Measurements from ENCODE around the gene AKT1S1. TPM values are rescaled to one million over a fixed set of nuclear protein-coding genes. Genes with fewer than 3 reads are reported as not detected.

Gene AKT1S1
- total RNA-seq, 1 experiment from 2014 or later: 65.2 TPM

DNA sequence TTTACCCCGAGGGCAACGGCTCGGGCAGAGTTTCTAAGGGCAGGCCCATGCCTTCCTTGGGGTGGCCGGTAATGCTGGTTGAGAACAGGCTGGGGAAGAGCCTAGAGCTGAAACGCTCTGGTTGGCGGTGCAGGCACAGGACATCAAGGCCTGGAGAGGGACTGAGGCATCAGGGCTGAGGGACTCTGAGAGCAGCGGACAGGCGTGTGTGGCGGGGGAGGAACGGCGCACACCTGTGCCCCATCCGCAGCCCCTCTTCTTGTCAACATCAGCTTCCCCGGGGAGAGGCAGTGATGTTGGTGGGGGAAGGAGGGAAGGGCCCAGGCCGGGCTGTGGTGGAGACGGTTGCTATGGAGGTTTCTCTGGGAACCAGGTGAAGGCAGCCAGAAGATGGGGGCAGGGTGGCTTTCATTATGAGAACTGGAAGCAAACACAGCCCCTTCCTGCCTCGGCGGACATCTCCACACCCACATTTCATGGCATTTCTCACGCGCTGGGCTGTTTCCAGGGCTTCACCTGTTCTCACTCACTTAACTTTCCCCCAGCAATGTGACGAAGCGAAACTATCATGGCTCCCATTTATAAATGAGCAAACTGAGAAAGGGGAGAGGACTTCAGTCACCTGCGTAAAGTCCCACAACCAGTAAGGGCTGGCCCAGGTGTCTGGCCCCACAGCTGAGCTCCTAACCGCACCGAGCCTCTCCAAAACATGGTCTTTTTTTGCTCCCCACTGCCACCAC is 43.6 kb upstream of the AKT1S1 start:
- TF ChIP-seq, protein P1, sequence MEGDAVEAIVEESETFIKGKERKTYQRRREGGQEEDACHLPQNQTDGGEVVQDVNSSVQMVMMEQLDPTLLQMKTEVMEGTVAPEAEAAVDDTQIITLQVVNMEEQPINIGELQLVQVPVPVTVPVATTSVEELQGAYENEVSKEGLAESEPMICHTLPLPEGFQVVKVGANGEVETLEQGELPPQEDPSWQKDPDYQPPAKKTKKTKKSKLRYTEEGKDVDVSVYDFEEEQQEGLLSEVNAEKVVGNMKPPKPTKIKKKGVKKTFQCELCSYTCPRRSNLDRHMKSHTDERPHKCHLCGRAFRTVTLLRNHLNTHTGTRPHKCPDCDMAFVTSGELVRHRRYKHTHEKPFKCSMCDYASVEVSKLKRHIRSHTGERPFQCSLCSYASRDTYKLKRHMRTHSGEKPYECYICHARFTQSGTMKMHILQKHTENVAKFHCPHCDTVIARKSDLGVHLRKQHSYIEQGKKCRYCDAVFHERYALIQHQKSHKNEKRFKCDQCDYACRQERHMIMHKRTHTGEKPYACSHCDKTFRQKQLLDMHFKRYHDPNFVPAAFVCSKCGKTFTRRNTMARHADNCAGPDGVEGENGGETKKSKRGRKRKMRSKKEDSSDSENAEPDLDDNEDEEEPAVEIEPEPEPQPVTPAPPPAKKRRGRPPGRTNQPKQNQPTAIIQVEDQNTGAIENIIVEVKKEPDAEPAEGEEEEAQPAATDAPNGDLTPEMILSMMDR (IDR thresholded peaks at IDR 0.05; ENCODE audit: unreplicated experiment): no peak
- BruUV-seq (replicated peaks): no TSS peak
- CTCF ChIA-PET: interaction anchor here (0.5 to 0.7 kb wide), 2 partner anchors 13 to 154 kb away, joined by 3 to 5 read pairs; partner anchors contain the start of gene AP2A1

DNA sequence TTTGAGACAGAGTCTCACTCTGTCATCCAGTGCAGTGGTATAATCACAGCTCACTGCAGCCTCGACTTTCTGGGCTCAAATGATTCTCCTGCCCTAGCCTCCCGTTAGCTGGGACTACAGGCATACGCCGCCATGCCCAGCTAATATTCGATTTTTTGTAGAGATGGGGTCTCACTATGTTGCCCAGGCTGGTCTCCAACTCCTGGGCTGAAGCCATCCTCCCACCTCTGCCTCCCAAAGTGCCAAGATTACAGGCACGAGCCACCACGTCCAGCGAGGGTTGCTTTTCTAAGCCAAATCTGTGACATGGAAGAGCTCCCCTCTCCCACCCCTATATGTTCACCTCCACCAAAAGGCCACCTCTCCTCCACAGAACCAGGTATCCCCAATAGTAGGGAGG is 40.9 kb upstream of the AKT1S1 start:
- Mint-ChIP-seq H3K27me3 (ENCODE audit: unreplicated experiment) (no peaks in the 10 kb centered on the region), H3K27ac (ENCODE audit: unreplicated experiment) (no peak overlapping the region), H3K4me1 (ENCODE audit: low read depth, unreplicated experiment) (peaks cover 8% of the 10 kb centered on the region), H3K4me3 (ENCODE audit: low read depth, unreplicated experiment) (no peak overlapping the region), H3K9me3 (ENCODE audit: low read depth, unreplicated experiment) (no peaks in the 10 kb centered on the region), H3K36me3 (ENCODE audit: insufficient read depth, unreplicated experiment) (peaks cover 86% of the 10 kb centered on the region)
- CTCF ChIA-PET: no interaction called here
- no peak for DNase-seq
- no TSS peak for BruUV-seq (replicated peaks)
- intact Hi-C loops (cut with micrococcal nuclease; ENCODE audit: unreplicated experiment): no loop called here
- TF ChIP-seq, protein P1 (IDR thresholded peaks at IDR 0.05; ENCODE audit: unreplicated experiment): no peak

More for the DNA sequence above, 43.6 kb upstream of the AKT1S1 start:
- Mint-ChIP-seq H3K4me3 (ENCODE audit: low read depth, unreplicated experiment) (no peak overlapping the region), H3K4me1 (ENCODE audit: low read depth, unreplicated experiment) (peaks cover under 1% of the 10 kb centered on the region), H3K36me3 (ENCODE audit: insufficient read depth, unreplicated experiment) (peaks cover 84% of the 10 kb centered on the region), H3K27me3 (ENCODE audit: unreplicated experiment) (no peaks in the 10 kb centered on the region), H3K27ac (ENCODE audit: unreplicated experiment) (no peak overlapping the region), H3K9me3 (ENCODE audit: low read depth, unreplicated experiment) (no peaks in the 10 kb centered on the region)
- DNase-seq: no peak
- intact Hi-C loops (cut with micrococcal nuclease; ENCODE audit: unreplicated experiment): no loop called here

DNA sequence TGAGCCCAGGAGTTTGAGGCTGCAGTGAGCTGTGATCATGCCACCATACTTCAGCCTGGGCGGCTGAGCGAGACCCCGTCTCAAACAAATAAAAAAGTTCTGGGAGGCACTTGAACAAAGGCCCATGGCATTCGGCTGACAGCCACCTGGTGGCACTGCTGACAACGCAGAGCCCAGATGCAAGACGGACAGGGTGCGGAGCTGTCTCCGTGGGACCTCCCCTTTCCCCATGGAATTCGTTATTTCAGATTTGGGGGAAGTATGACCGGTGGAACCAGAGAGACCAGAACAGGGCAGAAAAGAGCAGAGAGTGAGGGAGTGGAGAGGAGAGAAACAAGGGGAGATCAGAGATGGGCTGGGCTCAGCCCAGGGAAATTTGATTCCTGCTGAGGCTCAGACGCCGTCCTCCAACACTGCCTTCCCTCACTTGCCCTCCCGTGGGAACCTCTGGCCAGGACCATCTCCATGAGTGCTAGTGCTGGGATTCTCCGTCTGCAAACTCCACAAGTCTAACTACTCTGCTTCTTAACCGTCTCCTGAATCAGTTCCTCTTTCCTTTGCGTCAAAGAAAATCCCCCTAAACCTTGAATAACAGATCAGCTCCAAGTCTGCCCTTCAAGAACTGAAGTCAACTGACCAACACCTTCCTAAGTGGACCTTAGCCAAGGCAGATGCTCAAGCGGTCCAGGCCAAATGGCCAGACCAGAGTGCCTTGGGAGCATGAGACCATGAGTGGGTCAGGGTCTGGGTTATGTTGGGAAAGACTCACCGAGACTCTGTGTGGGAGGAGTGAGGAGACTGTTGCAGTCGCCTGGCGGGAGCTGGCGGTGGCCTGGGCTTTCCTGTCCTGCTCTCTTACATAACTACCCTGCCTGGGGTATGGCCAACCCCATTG is 39.9 kb upstream of the AKT1S1 start:
- intact Hi-C loops (cut with micrococcal nuclease; ENCODE audit: unreplicated experiment): no loop called here
- Mint-ChIP-seq H3K4me3 (ENCODE audit: low read depth, unreplicated experiment) (no peak overlapping the region), H3K4me1 (ENCODE audit: low read depth, unreplicated experiment) (peaks cover 8% of the 10 kb centered on the region), H3K36me3 (ENCODE audit: insufficient read depth, unreplicated experiment) (peaks cover 82% of the 10 kb centered on the region), H3K9me3 (ENCODE audit: low read depth, unreplicated experiment) (no peaks in the 10 kb centered on the region), H3K27ac (ENCODE audit: unreplicated experiment) (no peak overlapping the region), H3K27me3 (ENCODE audit: unreplicated experiment) (no peaks in the 10 kb centered on the region)
- no peak for DNase-seq
- TF ChIP-seq, protein P1 (IDR thresholded peaks at IDR 0.05; ENCODE audit: unreplicated experiment): no peak
- CTCF ChIA-PET: no interaction called here
- no TSS peak for BruUV-seq (replicated peaks)

DNA sequence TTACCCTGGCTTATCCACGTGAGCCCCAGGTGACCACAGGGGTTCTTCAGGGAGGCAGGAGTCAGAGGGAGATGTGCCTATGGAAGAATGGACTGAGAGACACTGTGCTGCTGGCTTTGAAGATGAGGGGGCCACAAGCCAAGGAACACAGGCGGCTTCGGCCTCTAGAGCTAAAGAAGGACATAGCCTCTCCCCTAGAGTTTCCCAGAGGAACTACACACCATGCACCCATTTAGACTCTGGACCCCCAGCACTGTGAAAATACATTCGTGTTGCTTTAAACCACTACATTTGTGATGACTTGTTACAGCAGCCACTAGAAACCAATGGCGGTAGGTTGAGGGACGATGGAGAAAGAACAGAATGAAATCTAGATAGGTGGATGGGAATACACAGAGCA is 38.1 kb upstream of the AKT1S1 start:
- peaks cover 76% of the 10 kb centered on the region for H3K36me3 Mint-ChIP-seq (ENCODE audit: insufficient read depth, unreplicated experiment)
- no TSS peak for BruUV-seq (replicated peaks)
- no peak for DNase-seq
- H3K27me3 Mint-ChIP-seq (ENCODE audit: unreplicated experiment): no peaks in the 10 kb centered on the region
- H3K4me1 Mint-ChIP-seq (ENCODE audit: low read depth, unreplicated experiment): peaks cover 20% of the 10 kb centered on the region
- TF ChIP-seq, protein P1 (IDR thresholded peaks at IDR 0.05; ENCODE audit: unreplicated experiment): no peak
- H3K4me3 Mint-ChIP-seq (ENCODE audit: low read depth, unreplicated experiment): peak overlapping the region; percentile 11
- intact Hi-C loops (cut with micrococcal nuclease; ENCODE audit: unreplicated experiment): no loop called here
- peak overlapping the region; percentile 14 for H3K27ac Mint-ChIP-seq (ENCODE audit: unreplicated experiment)
- H3K9me3 Mint-ChIP-seq (ENCODE audit: low read depth, unreplicated experiment): no peaks in the 10 kb centered on the region
- CTCF ChIA-PET: no interaction called here
